ENCODE measurements around the gene SYNRG. TPM values are rescaled to one million over a fixed set of nuclear protein-coding genes. Genes with fewer than 3 reads are reported as not detected.

The SYNRG gene
- polyA plus RNA-seq, 1 donor (not counting 4 experiments of a cell fraction or from before 2014, with no cell fraction given): 9.2 TPM

DNA sequence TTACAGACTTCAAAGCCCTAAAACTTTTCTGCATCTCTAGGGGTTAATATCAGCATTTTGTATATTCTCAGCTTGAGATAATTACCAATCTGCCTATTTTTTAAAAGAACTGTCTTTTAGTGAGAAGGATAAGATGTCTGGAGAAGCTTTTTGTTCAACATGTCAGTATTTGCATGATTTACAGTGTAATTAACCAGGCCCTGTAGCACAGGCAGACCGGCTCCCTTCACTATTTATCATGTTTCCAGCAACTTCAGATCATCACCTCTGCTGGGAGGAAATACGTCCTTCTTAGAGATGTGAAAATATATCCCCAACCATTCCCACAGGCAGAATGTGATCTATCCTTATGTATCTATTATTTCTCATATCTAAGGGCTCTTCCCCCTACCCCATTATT lies 42.6 kb upstream of the SYNRG start:
- no peaks in the 10 kb centered on the region for H3K79me2 ChIP-seq (ENCODE audit: control insufficient read depth, insufficient read depth, low read length)
- no peak overlapping the region for H3K4me2 ChIP-seq (ENCODE audit: control insufficient read depth, extremely low read depth, insufficient read depth, low read depth, low read length)
- H3K9me3 ChIP-seq (ENCODE audit: control insufficient read depth, low read depth, low read length): no peaks in the 10 kb centered on the region
- no peaks in the 10 kb centered on the region for H3K9me1 ChIP-seq (ENCODE audit: control insufficient read depth, extremely low read depth, insufficient read depth, low read length)
- dilution Hi-C loops (cut with MboI; ENCODE audit: extremely low pct_ligation_motif_present, low sequenced_read_pairs): no loop called here
- DNase-seq (ENCODE audit: low read depth, low spot score): no peak
- H3K4me3 ChIP-seq (ENCODE audit: control insufficient read depth in 2 of 3, extremely low read depth in 1 of 3, insufficient read depth in 2 of 3, low read depth in 1 of 3, low read length in 3 of 3): no peak overlapping the region
- H3K27ac ChIP-seq (ENCODE audit: control insufficient read depth, insufficient read depth, low read length): no peak overlapping the region
- H4K20me1 ChIP-seq (ENCODE audit: control insufficient read depth, extremely low read depth, insufficient read depth, low read length): no peaks in the 10 kb centered on the region
- no peaks in the 10 kb centered on the region for H3K27me3 ChIP-seq (ENCODE audit: control insufficient read depth, extremely low read depth, insufficient read depth, low read length)
- no peak overlapping the region for H2AFZ ChIP-seq (ENCODE audit: control insufficient read depth, low read length)
- no peaks in the 10 kb centered on the region for H3K36me3 ChIP-seq (ENCODE audit: control insufficient read depth in 2 of 2, extremely low read depth in 1 of 2, insufficient read depth in 2 of 2, low read length in 2 of 2)
- H3K9ac ChIP-seq (ENCODE audit: control insufficient read depth, extremely low read depth, insufficient read depth, low read length): no peak overlapping the region
- TF ChIP-seq EZH2 (IDR thresholded peaks at IDR 0.05; ENCODE audit: low read length): no peak
- TF ChIP-seq CTCF (optimal IDR thresholded peaks at IDR 0.05 in 1 of 3, IDR thresholded peaks at IDR 0.05 in 1 of 3, conservative IDR thresholded peaks at IDR 0.05 in 1 of 3; ENCODE audit: extremely low read depth in 1 of 3, insufficient read depth in 2 of 3, low read length in 3 of 3): no peak
- H3K4me1 ChIP-seq (ENCODE audit: control insufficient read depth, extremely low read depth, insufficient read depth, low read length): peaks cover 11% of the 10 kb centered on the region
- no peak for FAIRE-seq

DNA sequence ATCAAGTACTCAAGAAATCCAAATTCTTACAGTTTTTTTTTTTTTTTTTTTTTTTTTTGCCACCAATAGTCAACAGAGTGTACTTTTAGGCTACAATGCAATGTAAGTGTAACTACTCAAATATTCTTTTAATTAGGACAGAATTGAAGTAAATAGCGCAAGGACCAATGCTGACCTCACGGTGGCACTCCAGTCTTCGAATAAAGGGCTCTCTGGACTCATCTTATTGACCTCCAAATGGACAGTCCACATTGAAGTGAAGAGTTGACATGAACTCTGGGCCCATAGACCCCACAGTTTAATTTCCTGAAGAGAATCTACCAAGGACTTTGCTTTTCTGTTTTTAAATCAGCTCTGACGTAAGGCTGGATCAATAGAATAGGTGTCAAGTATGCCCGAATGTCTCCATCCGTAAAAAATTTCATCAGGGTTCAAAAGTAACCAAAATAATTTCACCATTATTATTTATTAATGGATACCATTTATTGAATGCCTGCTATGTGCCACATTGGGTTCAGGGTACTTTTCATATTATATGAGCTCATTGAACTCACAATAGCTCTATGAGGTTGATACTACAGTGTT lies 41.3 kb upstream of the SYNRG start:
- FAIRE-seq (no peak), DNase-seq (ENCODE audit: low read depth, low spot score) (no peak)
- Histone ChIP-seq H3K9ac (ENCODE audit: control insufficient read depth, extremely low read depth, insufficient read depth, low read length) (no peak overlapping the region), H3K36me3 (ENCODE audit: control insufficient read depth in 2 of 2, extremely low read depth in 1 of 2, insufficient read depth in 2 of 2, low read length in 2 of 2) (no peaks in the 10 kb centered on the region), H3K9me3 (ENCODE audit: control insufficient read depth, low read depth, low read length) (no peaks in the 10 kb centered on the region), H3K9me1 (ENCODE audit: control insufficient read depth, extremely low read depth, insufficient read depth, low read length) (no peaks in the 10 kb centered on the region), H3K4me3 (ENCODE audit: control insufficient read depth in 2 of 3, extremely low read depth in 1 of 3, insufficient read depth in 2 of 3, low read depth in 1 of 3, low read length in 3 of 3) (no peak overlapping the region), H3K79me2 (ENCODE audit: control insufficient read depth, insufficient read depth, low read length) (no peaks in the 10 kb centered on the region), H2AFZ (ENCODE audit: control insufficient read depth, low read length) (no peak overlapping the region), H3K27ac (ENCODE audit: control insufficient read depth, insufficient read depth, low read length) (no peak overlapping the region), H3K27me3 (ENCODE audit: control insufficient read depth, extremely low read depth, insufficient read depth, low read length) (no peaks in the 10 kb centered on the region), H3K4me1 (ENCODE audit: control insufficient read depth, extremely low read depth, insufficient read depth, low read length) (peaks cover 11% of the 10 kb centered on the region), H3K4me2 (ENCODE audit: control insufficient read depth, extremely low read depth, insufficient read depth, low read depth, low read length) (no peak overlapping the region), H4K20me1 (ENCODE audit: control insufficient read depth, extremely low read depth, insufficient read depth, low read length) (no peaks in the 10 kb centered on the region)
- TF ChIP-seq EZH2 (IDR thresholded peaks at IDR 0.05; ENCODE audit: low read length): no peak
- TF ChIP-seq CTCF (optimal IDR thresholded peaks at IDR 0.05 in 1 of 3, IDR thresholded peaks at IDR 0.05 in 1 of 3, conservative IDR thresholded peaks at IDR 0.05 in 1 of 3; ENCODE audit: extremely low read depth in 1 of 3, insufficient read depth in 2 of 3, low read length in 3 of 3): peak; percentile 37 to 76 (median 57)
- dilution Hi-C loops (cut with MboI; ENCODE audit: extremely low pct_ligation_motif_present, low sequenced_read_pairs): no loop called here
